M059J (cell line): Measurements from ENCODE around the gene FGFR2. TPM values are rescaled to one million over a fixed set of nuclear protein-coding genes. Genes with fewer than 3 reads are reported as not detected.
A peak's percentile ranks its signal among the peaks of the same experiment; 100 is the strongest.

Source experiments
- DNase-seq: peaks from one replicate; pipeline ENCODE4 v3.0.0-alpha.2; 2012; ENCODE audit warnings: low read depth
- total RNA-seq: library from RNA; depleted of rRNA; stranded (reverse); fragments of >200 nt; shearing (Covaris generic); gene quantifications from 2 replicates; pipeline ENCODE4 v1.2.3, GENCODE V29; 2014

The FGFR2 gene
- total RNA-seq, 1 experiment from 2014 or later, result 6.8 TPM

DNA sequence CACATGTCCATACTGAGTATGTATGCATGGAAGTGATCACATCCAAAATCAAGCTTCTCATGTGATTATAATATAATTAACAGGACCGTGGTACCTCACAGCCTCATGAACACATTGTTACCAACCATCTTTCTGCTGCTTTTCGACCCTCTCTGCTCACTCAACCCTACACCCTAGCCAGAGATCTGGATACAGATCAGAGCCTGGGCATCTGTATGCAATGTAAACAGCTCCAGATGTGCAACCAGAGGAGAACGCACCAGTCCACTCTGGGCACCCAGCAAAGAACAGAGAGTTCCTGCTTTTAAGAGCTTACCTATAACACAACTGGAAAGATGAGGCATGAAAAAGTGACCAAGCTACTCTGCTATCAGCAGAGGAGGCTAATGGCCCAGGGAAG is 145.1 kb downstream of the FGFR2 start:
- DNase-seq, result no peak

DNA sequence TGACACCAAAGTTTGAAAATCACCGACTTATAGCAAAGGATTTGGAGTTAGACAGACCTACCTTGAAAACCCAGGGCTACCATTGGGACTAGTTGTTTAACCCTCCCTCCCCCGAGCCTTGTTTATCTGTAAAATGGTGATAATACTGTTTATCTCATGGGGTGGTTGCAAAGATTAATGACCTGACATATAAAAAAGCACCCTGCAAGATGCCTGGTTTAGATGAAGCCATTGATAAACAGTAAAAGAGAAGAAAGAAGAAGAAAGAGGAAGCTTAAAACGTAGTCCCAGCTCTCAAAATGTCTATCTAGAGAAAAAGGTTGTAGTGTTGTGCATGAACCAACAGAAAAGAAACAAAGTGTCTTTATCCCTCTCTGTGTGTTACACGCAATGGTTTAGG is 145.7 kb downstream of the FGFR2 start:
- DNase-seq, result no peak

DNA sequence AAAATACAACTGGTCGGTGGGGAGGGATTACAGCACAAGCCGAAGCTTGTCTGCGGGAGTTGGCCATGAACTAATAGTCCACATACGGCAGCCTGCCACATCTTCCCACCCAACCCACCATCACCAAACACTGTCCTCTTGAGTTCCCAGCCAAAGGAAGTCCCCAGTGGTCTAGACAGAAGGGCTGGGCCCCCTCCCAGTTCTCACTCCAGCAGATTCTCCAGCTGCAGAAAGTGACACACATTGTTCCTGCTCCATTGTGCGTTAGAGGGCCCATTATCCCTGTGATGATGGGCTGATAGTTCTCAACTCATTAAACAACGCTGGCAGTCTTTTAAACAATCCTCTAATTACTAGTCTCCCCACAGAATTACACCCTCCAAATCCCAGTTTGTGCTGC is 148.0 kb downstream of the FGFR2 start:
- no peak for DNase-seq

DNA sequence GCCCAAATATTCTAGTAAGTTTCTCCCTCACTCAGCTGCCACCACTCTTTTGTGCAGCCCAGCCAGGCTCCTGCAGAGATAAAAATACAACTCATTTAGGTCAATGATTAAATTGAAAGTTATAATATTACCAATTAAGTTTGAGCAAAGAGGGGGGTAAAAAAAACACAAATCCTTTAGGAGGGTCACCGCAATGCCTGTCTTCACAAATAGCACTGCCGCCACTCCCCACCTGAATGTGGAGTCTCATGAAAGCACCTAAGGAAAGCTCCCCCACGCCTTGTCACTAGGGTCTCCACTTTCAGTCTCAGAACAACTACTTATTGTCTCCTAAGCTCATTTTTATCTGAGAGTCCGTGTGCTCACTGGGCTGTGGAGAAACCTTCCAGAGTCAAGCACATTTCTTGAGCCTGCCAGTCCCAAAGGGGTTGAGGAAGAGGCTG is 148.7 kb downstream of the FGFR2 start:
- DNase-seq, result no peak

DNA sequence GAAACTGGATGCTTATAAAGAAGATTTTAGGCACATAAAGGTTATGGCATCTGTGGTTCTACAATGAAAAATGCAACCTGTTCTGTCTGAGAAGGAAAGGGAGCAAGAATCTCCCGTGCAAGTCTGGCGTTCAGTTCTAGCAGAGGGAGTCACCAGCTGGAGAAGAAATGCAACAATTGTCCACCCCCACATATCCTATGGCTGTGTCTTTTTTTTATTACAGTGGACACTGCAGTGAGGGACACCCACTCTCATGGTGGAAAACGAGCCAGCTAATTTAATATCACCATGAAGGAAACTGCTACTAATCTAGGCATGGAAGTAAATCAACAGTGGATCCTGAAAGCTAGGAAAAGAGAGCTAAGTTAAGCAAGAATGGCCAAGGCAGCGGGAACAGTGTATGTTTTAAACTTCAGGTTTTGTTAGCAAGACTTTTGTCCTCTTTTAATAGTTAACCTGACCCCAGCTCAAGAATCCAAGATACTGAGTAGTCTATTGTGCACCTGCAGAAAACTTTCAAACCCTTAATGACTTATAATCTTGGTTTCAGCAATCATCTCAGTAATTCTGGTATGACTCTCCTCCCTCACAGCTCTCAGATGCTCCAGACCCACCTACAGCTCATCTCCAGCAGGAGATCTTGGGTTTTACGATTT is 149.3 kb downstream of the FGFR2 start:
- no peak for DNase-seq

DNA sequence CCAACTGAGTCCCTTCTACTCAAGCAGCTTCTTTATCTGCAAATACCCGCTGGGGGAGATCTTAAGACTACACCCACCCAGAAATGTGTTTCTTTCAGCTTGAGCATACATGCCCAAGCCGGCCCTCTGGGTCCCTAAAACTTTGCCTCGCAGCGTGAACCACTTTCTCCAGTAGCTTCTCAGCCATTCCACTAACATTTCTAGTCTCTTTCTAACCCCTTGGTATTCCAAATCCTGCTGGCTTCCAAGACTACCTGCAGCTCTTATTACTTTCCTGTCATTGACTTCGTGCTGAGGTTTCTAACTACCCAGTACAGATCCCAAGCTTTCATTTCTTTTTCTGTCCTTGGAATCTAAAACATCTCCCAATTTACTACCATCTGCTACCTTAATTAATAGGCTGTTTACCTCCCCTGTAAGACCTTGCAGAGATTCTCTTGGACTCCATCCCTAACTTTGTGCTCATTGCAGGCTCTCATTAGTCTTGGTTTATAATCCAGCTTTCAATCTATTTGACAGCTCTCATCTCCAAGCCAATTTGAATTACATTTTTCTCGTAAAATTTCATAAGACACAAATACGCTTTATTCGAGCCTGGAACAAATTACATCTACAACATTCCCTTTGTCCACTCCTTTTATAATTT is 153.6 kb downstream of the FGFR2 start:
- DNase-seq, result no peak

DNA sequence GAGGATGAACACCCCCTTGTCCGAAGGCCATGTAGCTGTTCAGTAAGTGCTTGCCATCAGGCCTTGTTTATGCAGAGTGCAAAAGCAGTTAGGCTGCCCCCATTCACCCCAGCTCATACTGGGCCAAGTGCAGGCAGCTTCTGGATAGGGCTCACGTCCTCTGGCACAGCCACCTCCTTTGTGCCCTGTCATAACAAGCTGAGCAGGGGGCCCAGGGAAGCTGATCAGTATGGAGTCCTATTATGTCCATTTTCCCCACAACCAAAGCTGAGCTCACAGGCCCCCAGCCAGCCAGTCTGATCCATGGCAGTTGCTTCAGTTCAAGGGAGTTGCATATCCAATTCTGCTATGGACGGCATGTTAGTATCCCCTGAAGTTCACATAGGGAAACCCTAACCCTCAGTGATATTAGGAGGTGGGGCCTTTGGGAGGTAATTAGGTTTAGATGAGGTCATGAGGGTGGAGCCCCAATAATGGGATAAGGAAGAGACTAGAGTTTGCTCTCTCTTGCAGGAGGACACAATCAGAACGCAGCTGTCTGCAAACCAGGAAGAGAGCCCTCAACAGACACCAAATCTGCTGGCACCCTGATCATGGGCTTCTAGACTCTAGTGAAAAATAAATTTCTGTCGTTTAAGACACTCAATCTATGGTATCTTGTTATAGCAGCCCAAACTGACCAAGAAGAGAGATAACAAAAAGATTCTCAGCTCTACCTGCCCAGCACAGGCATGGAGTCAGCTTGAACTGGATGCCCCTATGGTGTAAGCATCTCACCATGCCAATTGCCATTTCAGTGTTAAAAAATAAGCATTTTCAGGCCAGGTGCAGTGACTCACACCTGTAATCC is 155.9 kb downstream of the FGFR2 start:
- no peak for DNase-seq

DNA sequence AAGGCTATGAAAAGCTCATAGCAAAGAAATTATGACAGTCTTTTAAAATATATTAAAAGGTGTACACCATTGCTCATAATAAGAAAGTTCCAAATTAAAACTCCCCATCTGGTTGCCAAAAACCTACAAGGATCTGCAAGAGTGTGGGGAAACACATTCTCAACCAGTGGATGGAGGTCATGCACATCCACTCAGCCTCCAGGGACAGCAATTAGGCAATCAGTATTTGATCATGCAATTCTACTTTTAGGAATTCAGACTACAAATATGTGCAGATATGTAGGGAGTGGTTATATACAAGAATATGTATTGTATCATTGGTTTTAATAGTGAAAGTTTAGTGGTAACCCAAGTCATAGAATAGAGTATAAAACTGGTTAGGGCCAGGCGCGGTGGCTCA is 157.8 kb downstream of the FGFR2 start:
- no peak for DNase-seq

DNA sequence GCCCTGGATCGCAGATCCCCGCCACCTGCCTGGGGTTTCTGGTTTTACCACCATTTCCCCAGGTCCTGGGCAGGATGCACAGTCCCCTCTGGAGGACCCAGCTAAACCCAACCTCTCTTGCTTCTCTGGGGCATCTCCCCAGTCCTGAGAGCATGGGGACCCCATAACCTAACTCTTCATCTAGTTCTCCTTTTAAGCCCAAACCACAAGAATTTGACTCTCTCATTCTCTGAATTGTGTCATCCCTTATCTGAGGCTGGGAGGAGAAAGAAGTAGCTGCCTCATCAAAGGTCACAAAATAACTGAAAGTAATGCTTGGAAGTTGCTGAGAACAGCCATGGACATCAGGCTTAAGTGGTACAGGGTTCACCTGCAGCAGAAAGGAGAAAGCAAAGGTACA is 159.9 kb downstream of the FGFR2 start:
- peak; percentile 28 for DNase-seq

DNA sequence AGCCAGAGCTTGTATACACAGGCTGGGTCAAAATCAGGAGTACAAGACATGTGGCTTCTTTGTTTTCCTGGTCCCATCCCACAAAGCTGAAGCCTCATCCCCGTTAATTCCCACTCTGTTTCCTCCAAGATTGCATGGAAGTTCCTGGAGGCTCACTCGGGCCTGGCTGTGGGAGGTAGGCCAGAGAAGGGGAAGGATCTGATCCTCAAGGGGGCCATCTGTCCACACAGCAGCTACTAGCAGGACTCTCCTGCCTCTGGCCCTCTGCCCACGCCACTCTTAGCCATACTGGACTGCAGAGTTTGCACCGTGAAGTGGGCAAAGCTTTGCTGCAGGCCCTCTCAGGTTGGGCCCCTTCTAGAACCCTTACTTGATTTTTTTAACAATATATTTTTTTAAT is 160.6 kb downstream of the FGFR2 start:
- DNase-seq, result peak; percentile 18

DNA sequence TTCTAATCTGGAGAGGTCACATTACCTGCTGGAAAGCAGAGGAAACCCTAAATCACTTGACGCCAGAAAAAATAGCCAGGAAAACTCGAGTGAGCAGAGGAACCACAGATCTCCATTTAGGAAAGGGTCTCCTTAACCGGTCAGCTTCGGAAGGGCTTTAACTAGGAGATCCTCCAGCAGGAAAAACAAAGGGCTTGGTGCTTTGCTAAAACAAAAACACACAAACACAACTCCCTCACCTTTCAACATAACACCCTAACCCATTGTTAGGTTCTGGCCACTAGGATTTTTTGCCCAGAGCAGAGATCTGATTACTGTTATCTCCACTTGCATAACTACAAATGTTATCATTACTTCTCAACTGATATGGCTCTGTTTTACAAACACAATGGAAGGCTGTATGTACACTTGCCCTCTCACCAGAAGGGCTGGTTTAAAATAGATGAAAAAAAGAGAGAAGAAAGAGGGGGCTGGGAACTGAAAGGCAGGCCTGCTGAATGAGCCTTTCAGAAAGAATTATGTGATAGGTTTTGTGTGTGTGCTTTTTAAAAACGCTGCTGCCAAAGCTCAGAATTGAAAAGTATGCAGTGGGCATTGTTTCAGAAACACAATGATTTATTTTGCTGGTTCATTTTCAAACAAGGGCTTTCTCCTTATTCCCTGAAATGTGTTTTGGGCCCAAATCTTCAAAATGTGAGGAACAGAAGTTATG is 161.5 kb downstream of the FGFR2 start:
- no peak for DNase-seq

DNA sequence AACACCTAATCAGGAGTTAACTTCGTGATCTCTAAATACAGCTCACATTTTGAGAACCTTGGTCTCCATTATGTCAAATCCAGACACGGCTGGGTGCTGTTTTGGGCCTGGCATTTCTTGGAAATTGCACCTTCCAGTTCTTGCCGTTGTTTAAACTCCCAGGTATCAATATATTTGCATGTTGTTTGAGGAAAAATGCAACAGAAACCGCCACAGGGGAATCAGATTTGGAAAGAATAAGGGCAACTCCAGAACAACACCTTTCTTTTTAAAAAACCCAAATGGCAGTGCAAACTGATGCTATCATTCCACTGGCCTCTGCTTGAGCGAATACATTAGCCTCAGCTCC is 162.0 kb downstream of the FGFR2 start:
- no peak for DNase-seq

DNA sequence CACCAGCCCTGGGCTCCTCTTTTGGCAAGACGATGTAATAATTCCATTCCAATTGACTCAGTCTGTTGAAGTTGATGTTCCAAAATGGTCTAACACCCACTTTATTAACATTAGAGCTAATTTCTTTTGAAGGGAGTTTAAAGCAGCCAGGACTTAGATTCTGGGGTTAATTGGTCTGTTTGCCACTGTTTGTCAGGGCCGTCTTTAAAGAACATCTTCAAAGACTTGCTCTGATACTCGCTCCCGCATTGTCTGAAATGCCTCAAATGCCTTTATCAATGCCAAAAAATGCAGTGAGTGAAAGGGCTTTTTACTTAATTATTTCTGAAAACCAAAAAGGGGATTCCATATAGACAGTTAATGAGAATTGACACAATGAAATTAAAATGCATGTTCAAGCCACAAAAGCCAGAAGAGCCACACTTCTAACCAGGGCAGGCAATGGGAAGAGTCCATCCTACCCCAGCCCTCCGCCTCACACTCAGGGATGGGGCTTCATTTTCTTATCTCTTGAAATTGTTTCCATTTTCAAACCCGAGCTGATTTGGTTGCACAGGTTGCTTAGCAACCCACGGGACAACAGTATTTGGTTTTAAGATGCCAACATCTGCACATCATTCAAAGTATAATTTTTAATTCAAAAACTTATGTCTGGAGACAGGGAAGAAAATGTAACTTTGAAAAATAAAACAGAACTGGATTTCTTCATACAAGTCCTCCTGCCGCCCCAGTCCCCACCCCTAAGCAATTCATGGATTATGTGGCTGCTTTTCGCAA is 163.0 kb downstream of the FGFR2 start:
- DNase-seq, result no peak

DNA sequence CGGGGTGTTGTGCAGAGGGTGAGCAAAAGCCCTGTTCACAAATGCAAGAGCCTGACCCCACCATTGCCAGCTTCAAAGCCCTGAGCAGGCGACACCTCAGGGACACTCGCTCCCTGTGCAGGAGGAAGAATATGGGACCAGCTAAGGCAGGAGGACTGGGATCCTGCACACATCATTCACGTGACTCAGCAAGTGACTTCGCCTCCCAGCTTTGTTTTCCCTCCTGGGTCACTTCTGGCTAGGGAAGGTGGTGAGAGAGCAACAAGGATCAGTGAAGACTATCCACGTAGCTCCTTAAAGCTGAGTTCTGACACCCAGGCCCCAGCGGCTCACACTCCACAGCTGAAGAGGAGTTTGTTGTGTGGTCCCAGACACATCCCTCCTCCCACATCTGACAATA is 164.3 kb downstream of the FGFR2 start:
- DNase-seq, result no peak

DNA sequence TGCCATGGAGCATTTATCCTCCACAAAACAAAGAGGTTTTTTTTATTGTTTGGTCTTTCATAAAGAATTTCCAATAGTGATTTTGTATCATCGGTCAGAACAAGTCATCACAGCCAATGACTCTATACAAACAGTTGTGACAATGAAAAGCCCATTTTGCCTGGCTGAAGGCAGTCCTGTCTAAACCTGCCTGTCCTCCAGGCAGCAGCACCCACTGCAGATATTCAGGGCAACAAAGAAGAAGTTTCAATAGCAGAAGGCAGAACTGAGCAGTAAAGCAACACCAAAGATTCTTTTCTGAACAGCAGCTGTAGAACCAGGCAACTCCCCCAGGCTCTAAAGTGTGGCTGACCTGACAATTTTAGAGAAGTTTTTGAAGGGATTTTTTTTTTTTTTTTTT is 169.4 kb downstream of the FGFR2 start:
- DNase-seq, result no peak
